HCT116 (cell line): ENCODE measurements around the gene COG5.

Experiments
- CTCF ChIP-seq, 3 experiments: fragments of 200-600 bp in 1 of 3; sonication (generic) in 1 of 3; IDR thresholded peaks in 2 of 3; conservative IDR thresholded peaks in 1 of 3; 2 replicates each; pipeline ENCODE4 v1.5.1; 2012 to 2017; ENCODE audit warnings: low read depth in 2 of 3, low read length in 2 of 3, antibody characterized with exemption in 1 of 3, borderline replicate concordance in 1 of 3, control low read depth in 1 of 3, mild to moderate bottlenecking in 1 of 3, mixed read lengths in 1 of 3, mixed run types in 1 of 3, moderate library complexity in 1 of 3; ENCODE audit not compliant: insufficient read depth in 1 of 3
- JUND ChIP-seq: IDR thresholded peaks from 2 replicates; pipeline ENCODE4 v1.6.1; 2012
- POLR2A ChIP-seq: IDR thresholded peaks from 2 replicates; pipeline ENCODE4 v1.7.0; 2011; ENCODE audit warnings: borderline replicate concordance; ENCODE audit not compliant: insufficient read depth, insufficient read length; ENCODE audit errors: extremely low read depth
- POLR2AphosphoS5 ChIP-seq: IDR thresholded peaks from 2 replicates; pipeline ENCODE4 v1.6.1; 2011; ENCODE audit warnings: mild to moderate bottlenecking, low read depth, low read length, moderate library complexity
- REST ChIP-seq: IDR thresholded peaks from 2 replicates; pipeline ENCODE4 v1.6.1; 2012; ENCODE audit warnings: low read depth
- ZBTB33 ChIP-seq: IDR thresholded peaks from 2 replicates; pipeline ENCODE4 v1.6.1; 2011; ENCODE audit warnings: mild to moderate bottlenecking, low read length, moderate library complexity; ENCODE audit not compliant: insufficient replicate concordance; ENCODE audit errors: extremely low read depth
- ZNF274 ChIP-seq: fragments of 200-500 bp; sonication (Bioruptor generic); IDR thresholded peaks from 2 replicates; pipeline ENCODE4 v1.6.1; 2014; ENCODE audit warnings: mild to moderate bottlenecking, low read depth, low read length, inconsistent platforms

- TF ChIP-seq CTCF (IDR thresholded peaks at IDR 0.05 in 2 of 3, conservative IDR thresholded peaks at IDR 0.05 in 1 of 3; ENCODE audit: borderline replicate concordance in 1 of 3, insufficient read depth in 1 of 3, low read depth in 2 of 3, low read length in 2 of 3) (no peak), POLR2AphosphoS5 (no peak), POLR2A (no peak), ZBTB33 (no peak), ZNF274 (no peak), JUND (no peak), REST (no peak)
Measured at GRCh38 chr7:107492875-107493274, 70.8 kb downstream of the COG5 start.
